GM19397 (cell line): Measurements from ENCODE around the gene ABCA8.
"Not testable (repeated sequence)": the region's sequence is repeated elsewhere in the genome, so short reads cannot be mapped to it uniquely, and the experiment has no call there.

Source experiments
- ATAC-seq: cut with Tn5 transposase; IDR thresholded peaks from one replicate; pipeline ENCODE4 v1.9.1; 2021; ENCODE audit warnings: mild to moderate bottlenecking, moderate library complexity; ENCODE audit not compliant: unreplicated experiment

The ABCA8 gene, protein sequence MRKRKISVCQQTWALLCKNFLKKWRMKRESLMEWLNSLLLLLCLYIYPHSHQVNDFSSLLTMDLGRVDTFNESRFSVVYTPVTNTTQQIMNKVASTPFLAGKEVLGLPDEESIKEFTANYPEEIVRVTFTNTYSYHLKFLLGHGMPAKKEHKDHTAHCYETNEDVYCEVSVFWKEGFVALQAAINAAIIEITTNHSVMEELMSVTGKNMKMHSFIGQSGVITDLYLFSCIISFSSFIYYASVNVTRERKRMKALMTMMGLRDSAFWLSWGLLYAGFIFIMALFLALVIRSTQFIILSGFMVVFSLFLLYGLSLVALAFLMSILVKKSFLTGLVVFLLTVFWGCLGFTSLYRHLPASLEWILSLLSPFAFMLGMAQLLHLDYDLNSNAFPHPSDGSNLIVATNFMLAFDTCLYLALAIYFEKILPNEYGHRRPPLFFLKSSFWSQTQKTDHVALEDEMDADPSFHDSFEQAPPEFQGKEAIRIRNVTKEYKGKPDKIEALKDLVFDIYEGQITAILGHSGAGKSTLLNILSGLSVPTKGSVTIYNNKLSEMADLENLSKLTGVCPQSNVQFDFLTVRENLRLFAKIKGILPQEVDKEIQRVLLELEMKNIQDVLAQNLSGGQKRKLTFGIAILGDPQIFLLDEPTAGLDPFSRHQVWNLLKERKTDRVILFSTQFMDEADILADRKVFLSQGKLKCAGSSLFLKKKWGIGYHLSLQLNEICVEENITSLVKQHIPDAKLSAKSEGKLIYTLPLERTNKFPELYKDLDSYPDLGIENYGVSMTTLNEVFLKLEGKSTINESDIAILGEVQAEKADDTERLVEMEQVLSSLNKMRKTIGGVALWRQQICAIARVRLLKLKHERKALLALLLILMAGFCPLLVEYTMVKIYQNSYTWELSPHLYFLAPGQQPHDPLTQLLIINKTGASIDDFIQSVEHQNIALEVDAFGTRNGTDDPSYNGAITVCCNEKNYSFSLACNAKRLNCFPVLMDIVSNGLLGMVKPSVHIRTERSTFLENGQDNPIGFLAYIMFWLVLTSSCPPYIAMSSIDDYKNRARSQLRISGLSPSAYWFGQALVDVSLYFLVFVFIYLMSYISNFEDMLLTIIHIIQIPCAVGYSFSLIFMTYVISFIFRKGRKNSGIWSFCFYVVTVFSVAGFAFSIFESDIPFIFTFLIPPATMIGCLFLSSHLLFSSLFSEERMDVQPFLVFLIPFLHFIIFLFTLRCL (N-terminal part only)

DNA sequence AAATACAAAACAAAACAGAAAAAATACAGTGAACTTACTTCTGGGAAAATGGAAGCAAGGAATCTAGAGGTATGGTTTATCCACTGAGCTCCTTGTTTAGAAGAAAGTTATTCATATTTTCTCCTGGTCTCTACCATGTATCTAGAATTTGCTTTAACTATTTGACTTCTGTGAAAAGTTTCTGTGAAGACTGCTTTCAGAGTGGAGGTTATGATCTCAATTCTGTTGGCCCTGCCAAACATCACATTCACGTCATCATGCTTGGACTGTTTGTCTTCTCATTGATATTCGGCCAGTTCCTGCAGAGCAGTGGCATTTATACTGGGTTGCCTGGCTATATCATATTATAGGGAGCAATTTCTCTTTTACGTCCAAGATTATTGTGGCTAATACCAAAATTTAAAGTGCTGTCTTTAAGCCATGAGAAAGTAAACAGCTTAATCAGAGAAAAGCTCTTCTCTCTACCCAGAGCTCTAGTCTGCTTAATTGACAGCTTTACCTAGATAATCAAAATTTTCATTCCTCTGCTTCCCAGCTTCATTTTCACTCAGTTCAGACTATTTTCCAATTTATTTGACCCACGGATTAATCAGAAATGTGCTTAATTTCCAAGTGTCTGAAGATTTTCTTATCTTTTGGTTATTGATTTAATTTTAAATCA is at the start of gene ABCA8:
Gene ABCA8, minus strand, starts transcription at position 212 of the 661 bp plus-strand sequence. CDS start 13,358 bp downstream, outside the sequence.
- ATAC-seq, result no peak

GRCh38 chr17:69004759-69005158 is 49.6 kb upstream of the ABCA8 start:
- not testable (repeated sequence) for ATAC-seq

- ATAC-seq, result not testable (repeated sequence)
Measured at GRCh38 chr17:68999743-69000142, 44.6 kb upstream of the ABCA8 start.

- ATAC-seq, result no peak
Measured at GRCh38 chr17:68993112-68993511, 37.9 kb upstream of the ABCA8 start.

DNA sequence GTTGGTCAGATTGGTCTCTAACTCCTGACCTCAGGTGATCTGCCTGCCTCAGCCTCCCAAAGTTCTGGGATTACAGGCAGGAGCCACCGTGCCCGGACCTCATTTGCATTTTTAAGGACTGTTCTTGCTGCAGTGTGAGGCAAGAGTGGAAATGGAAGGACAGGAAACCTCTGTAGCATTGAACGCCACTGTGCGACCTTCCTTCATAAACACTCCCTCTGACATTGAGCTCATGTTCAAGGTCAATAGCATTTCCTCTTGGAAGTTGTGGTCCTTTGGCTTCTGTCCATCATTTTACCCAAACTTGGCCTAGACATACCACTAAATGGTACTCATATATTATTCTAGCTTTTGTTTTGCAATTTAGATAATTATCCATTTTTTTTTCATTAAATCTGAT is 32.8 kb upstream of the ABCA8 start:
- no peak for ATAC-seq

- ATAC-seq, result no peak
Measured at GRCh38 chr17:68981288-68981687, 26.1 kb upstream of the ABCA8 start.

DNA sequence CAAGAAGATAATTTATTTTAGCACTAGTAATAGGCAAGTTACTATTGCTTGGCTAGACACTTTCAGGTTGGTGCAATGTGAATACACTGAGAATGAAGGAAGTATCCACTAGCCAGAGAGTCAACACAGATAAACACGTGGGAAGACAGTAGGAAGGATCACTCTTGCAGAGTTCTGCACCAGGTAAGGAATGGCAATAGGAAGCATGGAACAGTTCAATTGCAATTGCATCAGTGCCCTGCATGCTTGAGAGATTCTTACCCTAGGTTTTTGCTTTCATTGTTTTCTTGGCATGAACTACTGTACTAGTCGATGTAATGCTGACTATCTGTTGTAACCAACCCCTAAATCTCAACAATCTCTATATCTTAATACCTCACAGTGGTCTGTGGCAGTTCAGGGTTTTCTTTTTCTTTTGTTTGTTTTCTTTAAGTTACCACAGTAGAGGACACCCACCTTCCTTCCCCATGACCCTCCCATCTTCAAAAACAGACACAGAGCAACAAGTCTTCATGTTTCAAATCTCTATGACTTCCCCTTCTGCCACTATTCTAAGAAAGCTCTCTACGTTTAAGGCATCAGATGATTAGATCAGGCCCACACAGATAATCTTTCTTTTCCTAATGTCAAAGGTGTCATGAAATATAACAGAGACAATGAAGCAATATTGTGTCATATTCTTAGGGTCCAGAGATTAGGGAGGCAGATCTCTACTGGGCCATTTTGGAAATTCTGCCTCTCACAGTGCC is 18.1 kb upstream of the ABCA8 start:
- ATAC-seq, result no peak

DNA sequence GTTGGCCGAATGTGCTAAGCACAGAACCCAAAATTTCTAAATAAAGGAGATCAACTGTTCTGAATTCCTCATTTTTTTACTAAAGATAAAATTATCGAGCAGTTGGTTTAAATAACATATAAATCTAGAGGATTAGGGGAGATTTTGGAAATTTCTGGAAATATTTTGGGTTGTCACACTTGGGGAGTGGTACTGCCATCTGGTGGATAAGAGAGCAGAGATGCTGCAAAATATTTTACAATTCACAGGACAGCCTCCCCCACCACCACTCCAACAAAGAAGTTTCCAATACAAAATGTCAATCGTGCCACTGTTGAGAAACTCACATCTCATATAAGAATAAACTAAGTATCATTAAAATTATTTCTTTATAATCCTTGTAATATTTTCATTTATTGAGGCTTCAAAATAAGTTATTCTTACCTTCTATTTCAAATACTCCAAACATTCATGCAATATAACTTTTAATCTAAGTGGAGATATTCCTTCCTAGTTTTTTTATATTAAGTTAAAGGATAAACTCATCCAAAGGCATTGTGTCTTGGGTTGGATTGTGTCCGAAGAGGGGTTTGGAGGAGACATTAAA is 17.0 kb upstream of the ABCA8 start:
- no peak for ATAC-seq

DNA sequence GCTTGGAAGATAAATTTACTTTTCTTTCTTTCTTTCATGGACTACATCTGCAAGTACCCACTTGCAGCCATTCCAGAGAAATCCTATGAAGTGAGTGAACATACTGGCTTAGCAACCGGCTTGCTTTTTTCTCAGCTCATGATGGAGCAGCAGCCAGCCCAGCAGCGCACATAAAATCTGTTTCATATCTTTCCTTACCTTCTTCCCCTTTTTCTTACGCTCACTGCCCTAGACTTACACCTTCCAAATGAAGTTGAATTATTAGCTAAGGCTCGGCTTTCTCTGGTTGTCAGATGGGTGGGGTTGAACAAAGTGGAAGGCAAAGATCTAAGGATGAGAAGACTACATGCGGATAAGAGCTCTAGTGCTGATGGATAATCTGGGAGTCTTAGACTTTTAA is 13.9 kb upstream of the ABCA8 start:
- ATAC-seq, result no peak

- ATAC-seq, result no peak
Measured at GRCh38 chr17:68963958-68964357, 8.8 kb upstream of the ABCA8 start.

DNA sequence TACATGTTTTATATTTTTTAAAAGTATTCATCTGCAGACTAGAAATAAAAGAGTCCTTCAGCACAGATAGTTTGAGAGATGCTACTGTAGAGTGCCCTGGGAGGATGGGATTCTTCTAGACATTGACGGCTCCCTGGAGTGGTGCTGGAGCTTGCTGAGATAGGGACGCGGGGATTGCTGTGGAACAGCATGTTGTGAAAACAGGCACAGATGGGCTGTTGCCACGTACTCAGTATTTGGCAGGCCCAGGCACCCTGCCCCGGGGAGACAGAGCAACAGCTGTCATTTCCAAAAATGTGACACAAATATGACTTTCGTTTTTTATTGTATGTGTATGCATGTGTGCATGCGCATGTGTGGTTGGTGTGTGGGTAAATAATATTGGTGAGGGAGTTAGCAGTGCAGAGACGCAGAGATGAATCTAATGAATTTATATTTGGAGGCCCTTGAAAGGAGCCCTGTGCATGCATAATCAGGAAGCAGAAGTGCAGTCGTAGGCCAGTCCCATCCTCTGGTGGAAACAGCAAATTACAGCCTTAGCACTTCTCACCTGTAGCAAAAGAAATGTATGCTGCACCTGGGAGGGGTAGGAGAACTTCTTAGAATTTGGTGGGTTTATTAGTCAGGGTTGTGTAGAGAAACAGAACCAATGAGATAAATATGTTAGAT is 6.2 kb upstream of the ABCA8 start:
- ATAC-seq, result no peak

DNA sequence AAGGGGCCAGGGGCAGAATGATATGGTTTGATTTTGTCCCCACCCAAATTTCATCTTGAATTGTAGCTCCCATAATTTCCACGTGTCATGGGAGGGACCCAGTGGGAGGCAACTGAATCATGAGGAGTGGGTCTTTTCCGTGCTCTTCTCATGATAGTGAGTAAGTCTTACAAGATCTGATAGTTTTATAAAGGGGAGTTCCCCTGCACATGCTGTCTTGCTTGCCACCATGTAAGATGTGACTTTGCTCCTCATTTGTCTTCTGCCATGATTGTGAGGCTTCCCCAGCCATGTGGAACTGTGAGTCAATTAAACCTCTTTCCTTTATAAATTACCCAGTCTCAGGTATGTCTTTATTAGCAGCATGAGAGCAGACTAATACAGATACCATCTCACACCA is 3.9 kb upstream of the ABCA8 start:
- not testable (repeated sequence) for ATAC-seq

- no peak for ATAC-seq
Measured at GRCh38 chr17:68957944-68958343, 2.8 kb upstream of the ABCA8 start.

- no peak for ATAC-seq
Measured at GRCh38 chr17:68954146-68954896, 871 bp downstream of the ABCA8 start.

DNA sequence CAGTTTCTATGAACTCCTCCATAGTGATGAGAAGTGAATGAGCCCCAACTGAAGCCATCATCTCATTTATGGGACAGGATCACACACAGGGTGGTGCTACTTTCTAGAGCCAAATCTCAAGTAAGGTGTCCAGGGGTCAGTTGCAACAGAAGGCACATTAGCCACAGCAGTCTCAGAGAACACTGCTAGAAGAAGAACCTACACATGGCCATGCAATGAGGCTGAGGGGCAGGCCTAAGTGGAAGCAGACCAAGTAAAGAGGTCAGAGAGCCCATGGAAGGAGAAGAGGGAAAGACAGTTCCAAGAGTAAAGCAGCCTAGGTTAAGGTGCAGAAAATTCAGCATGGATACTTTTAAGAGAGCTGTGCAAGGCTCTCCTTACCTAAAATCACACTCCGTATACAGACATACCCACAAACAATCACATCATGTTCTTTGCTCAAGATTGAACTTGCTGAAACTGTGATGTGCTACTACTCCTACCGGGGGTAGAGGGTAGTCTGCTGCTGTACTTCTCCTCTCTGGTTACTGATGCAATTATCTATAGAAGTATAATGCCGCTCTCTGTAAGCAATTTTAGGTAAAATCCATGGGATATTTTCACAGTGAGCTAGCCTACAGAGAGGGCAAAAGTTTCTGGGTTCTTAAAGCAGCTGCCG is 1.7 kb downstream of the ABCA8 start:
- ATAC-seq, result no peak

DNA sequence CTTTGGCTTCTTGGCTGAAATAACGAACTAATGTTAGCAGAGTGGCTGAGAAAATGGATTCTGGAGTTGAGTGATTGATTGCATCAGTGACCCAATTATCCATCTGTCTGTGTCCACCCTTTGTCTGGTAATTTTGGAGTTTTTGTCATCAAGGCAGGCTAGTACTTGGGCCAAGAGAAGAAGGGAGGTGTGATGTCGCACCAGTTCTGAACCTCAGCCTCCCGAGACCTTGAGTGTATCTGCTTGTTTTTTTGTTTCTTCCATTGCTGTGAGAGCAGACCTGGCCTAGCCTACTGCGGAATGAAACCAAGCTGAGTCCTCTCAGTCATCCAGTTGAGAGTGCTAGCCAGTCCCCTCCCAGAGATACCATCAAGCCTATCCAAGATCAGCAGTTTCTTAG is 4.5 kb downstream of the ABCA8 start:
- no peak for ATAC-seq

GRCh38 chr17:68947868-68948267 is 7.3 kb downstream of the ABCA8 start:
- not testable (repeated sequence) for ATAC-seq
